IMR-90 (cell line): ENCODE results near the gene PSAP. TPM values are rescaled to one million over a fixed set of nuclear protein-coding genes. Genes with fewer than 3 reads are reported as not detected.

Experiments
- ATAC-seq: fragments of 200-7000 bp; cut with Tn5 transposase; 2 replicates; pipeline ENCODE4 v1.9.1; 2020; ENCODE audit warnings: low read depth, mild to moderate bottlenecking, moderate library complexity
- BruUV-seq: library from RNA; stranded (reverse); fragments of 400-500 nt; replicated peaks from 2 replicates; lab custom pipeline; 2021; lab: Mats Ljungman, UMichigan
- CTCF ChIA-PET: fragments of 300-600 bp; formaldehyde crosslinking; extraction: SDS; loops from one replicate; lab custom pipeline; 2021; ENCODE audit warnings: antibody characterized with exemption; lab: Yijun Ruan, JAX
- POLR2A ChIA-PET: fragments of 300-600 bp; sonication (Branson Sonifier 250); formaldehyde crosslinking; loops from one replicate; lab custom pipeline; 2022; ENCODE audit warnings: antibody characterized with exemption; ENCODE audit not compliant: unreplicated experiment; lab: Charles Lee
- DNase-seq: peaks from one replicate; pipeline ENCODE4 v3.0.0; 2013
- H2AFZ ChIP-seq: replicated peaks from 2 replicates; pipeline ENCODE3; 2013; ENCODE audit warnings: low read length, mild to moderate bottlenecking; ENCODE audit not compliant: poor library complexity
- H2AK5ac ChIP-seq: 2 replicates; pipeline ENCODE4 v1.6.1; 2013; ENCODE audit warnings: low read depth, low read length, inconsistent platforms
- H2AK9ac ChIP-seq: replicated peaks from 2 replicates; pipeline ENCODE3; 2013; ENCODE audit warnings: mild to moderate bottlenecking, low read depth, low read length, moderate library complexity; ENCODE audit not compliant: poor library complexity
- H2BK120ac ChIP-seq: 2 replicates; pipeline ENCODE4 v1.6.1; 2013; ENCODE audit warnings: low read depth, low read length, inconsistent platforms
- H2BK15ac ChIP-seq: 3 replicates; pipeline ENCODE4 v1.6.1; 2013; ENCODE audit warnings: low read depth, low read length, inconsistent platforms
- H2BK20ac ChIP-seq: 2 replicates; pipeline ENCODE4 v1.6.1; 2013; ENCODE audit warnings: low read depth, mild to moderate bottlenecking, inconsistent platforms, low read length, moderate library complexity
- H2BK5ac ChIP-seq: 2 replicates; pipeline ENCODE4 v1.6.1; 2013; ENCODE audit warnings: mild to moderate bottlenecking, low read depth, low read length, inconsistent platforms; ENCODE audit not compliant: poor library complexity, severe bottlenecking
- H3K14ac ChIP-seq: replicated peaks from 2 replicates; pipeline ENCODE4 v1.6.1; 2013; ENCODE audit warnings: low read depth, low read length, inconsistent platforms
- H3K18ac ChIP-seq: 2 replicates; pipeline ENCODE4 v1.6.1; 2013; ENCODE audit warnings: low read depth, low read length, control low read depth
- H3K23ac ChIP-seq: 2 replicates; pipeline ENCODE4 v1.6.1; 2013; ENCODE audit warnings: low read depth, low read length, inconsistent platforms
- H3K27ac ChIP-seq: 2 replicates; pipeline ENCODE4 v1.5.1; 2013; ENCODE audit warnings: mild to moderate bottlenecking, control low read depth, low read length; ENCODE audit not compliant: insufficient read depth
- H3K27me3 ChIP-seq: 2 replicates; pipeline ENCODE4 v1.6.1; 2013; ENCODE audit warnings: low read length; ENCODE audit not compliant: control insufficient read depth, insufficient read depth
- H3K36me3 ChIP-seq: 2 replicates; pipeline ENCODE4 v1.6.1; 2013; ENCODE audit warnings: low read length, mixed read lengths; ENCODE audit not compliant: control insufficient read depth, insufficient read depth
- H3K4ac ChIP-seq: 2 replicates; pipeline ENCODE4 v1.6.1; 2013; ENCODE audit warnings: low read depth, low read length, inconsistent platforms
- H3K4me1 ChIP-seq: 2 replicates; pipeline ENCODE4 v1.6.1; 2013; ENCODE audit warnings: low read length, mixed read lengths; ENCODE audit not compliant: control insufficient read depth, insufficient read depth
- H3K4me2 ChIP-seq: 2 replicates; pipeline ENCODE4 v1.6.1; 2013; ENCODE audit warnings: low read depth, mild to moderate bottlenecking, control low read depth, low read length, moderate library complexity
- H3K4me3 ChIP-seq: 2 replicates; pipeline ENCODE4 v1.5.1; 2013; ENCODE audit warnings: low read depth, mild to moderate bottlenecking, control low read depth, low read length, moderate library complexity; ENCODE audit not compliant: insufficient read depth
- H3K56ac ChIP-seq: 2 replicates; pipeline ENCODE4 v1.6.1; 2013; ENCODE audit warnings: low read length, inconsistent platforms; ENCODE audit not compliant: insufficient read depth; ENCODE audit errors: extremely low read depth
- H3K79me1 ChIP-seq, 2 experiments: 2 replicates each; pipeline ENCODE4 v1.6.1; 2013; ENCODE audit warnings: low read length in 2 of 2, inconsistent platforms in 1 of 2, low read depth in 1 of 2
- H3K9ac ChIP-seq: 2 replicates; pipeline ENCODE4 v1.6.1; 2013; ENCODE audit warnings: low read depth, low read length, control low read depth
- H3K9me1 ChIP-seq: 2 replicates; pipeline ENCODE4 v1.6.1; 2013; ENCODE audit warnings: low read length, inconsistent platforms; ENCODE audit not compliant: insufficient read depth
- H3K9me3 ChIP-seq: 2 replicates; pipeline ENCODE4 v1.6.1; 2013; ENCODE audit warnings: low read length; ENCODE audit not compliant: control insufficient read depth, insufficient read depth
- H4K20me1 ChIP-seq: 2 replicates; pipeline ENCODE4 v1.6.1; 2013; ENCODE audit warnings: low read length, inconsistent platforms; ENCODE audit not compliant: insufficient read depth
- H4K5ac ChIP-seq: 2 replicates; pipeline ENCODE4 v1.6.1; 2013; ENCODE audit warnings: mild to moderate bottlenecking, low read depth, low read length, control low read depth
- H4K8ac ChIP-seq, 2 experiments: 2 replicates each; pipeline ENCODE4 v1.6.1; 2013; ENCODE audit warnings: low read depth in 2 of 2, low read length in 2 of 2, control low read depth in 1 of 2, inconsistent platforms in 1 of 2
- H4K91ac ChIP-seq: 2 replicates; pipeline ENCODE4 v1.6.1; 2013; ENCODE audit warnings: low read depth, low read length, inconsistent platforms; ENCODE audit not compliant: insufficient read depth
- MXI1 ChIP-seq: IDR thresholded peaks from 2 replicates; pipeline ENCODE4 v1.6.1; 2012; ENCODE audit warnings: low read depth, mild to moderate bottlenecking, low read length, moderate library complexity, borderline replicate concordance
- POLR2A ChIP-seq: IDR thresholded peaks from 2 replicates; pipeline ENCODE4 v1.6.1; 2012; ENCODE audit warnings: mild to moderate bottlenecking, low read depth, low read length
- RCOR1 ChIP-seq: IDR thresholded peaks from 2 replicates; pipeline ENCODE4 v1.6.1; 2012; ENCODE audit warnings: mild to moderate bottlenecking, low read length, improper control_type of control experiment; ENCODE audit not compliant: insufficient replicate concordance
- WGBS, 2 experiments: methylation state at CpG; one replicate each; pipeline versions ENCODE4 v1.1.5 to v1.1.7; 2013; ENCODE audit warnings: missing lambda C conversion rate in 2 of 2; ENCODE audit not compliant: insufficient read length in 1 of 2; ENCODE audit errors: extremely low coverage in 2 of 2; 5-methylcytosine and 5-hydroxymethylcytosine counted together
- dilution Hi-C: fragments of 300-500 bp; cut with HindIII; formaldehyde crosslinking; loops from one replicate; pipeline ENCODE4 v1.14.3; 2018; ENCODE audit warnings: low sequenced_read_pairs; ENCODE audit not compliant: unreplicated experiment
- in situ Hi-C: fragments of 300-500 bp; cut with MboI; formaldehyde crosslinking; loops from 3 replicates; pipeline ENCODE4 v1.14.3; 2019; ENCODE audit warnings: low sequenced_read_pairs, inconsistent platforms, mixed read lengths
- intact Hi-C: fragments of 100-400 bp; cut with micrococcal nuclease; formaldehyde crosslinking; loops from 2 replicates; pipeline ENCODE4 v1.10.0; 2022
- polyA plus RNA-seq, 3 experiments: library from polyadenylated mRNA; depleted of rRNA; stranded (reverse); fragments of >200 nt; gene quantifications; 2 replicates each; pipeline ENCODE4 v1.2.3, GENCODE V29; 2012; ENCODE audit warnings: low replicate concordance in 1 of 3
- total RNA-seq: library from RNA; depleted of rRNA; stranded (reverse); fragments of >200 nt; gene quantifications from 2 replicates; pipeline ENCODE4 v1.2.3, GENCODE V29; 2012
- TF ChIP-seq, protein P1 (sequence below): fragments of 150-350 bp; IDR thresholded peaks from 2 replicates; pipeline ENCODE4 v1.6.1; 2016; ENCODE audit warnings: low read depth, mild to moderate bottlenecking, low read length, moderate library complexity, borderline replicate concordance
- TF ChIP-seq, protein P2 (sequence below): fragments of 150-350 bp; IDR thresholded peaks from 2 replicates; pipeline ENCODE4 v1.6.1; 2017; ENCODE audit warnings: mild to moderate bottlenecking, antibody characterized with exemption, low read length, low read depth

The PSAP gene
- total and polyA plus RNA-seq, 2 of the 4 experiments (the other 2 are of a cell fraction): 216 to 876 TPM

DNA sequence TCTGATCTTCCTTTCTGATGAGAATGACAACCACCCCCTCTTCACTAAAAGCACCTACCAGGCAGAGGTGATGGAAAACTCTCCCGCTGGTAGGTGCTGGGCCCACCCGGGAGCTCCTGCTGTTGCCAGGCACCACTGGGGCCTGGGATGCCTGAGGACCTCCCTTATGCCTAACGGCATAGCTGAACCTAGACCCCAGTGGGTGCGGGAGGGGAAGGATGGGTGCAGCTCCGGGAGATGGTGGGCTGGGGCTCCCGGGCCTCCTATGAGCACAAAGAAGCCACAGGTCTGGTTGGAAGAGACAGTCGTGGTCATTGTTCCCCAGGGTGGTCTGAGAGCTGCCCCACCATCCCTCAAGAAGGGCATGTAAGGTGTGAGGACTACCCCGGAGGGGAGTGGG is 62.1 kb downstream of the PSAP start:
- H3K27ac ChIP-seq: no peak overlapping the region
- H3K23ac ChIP-seq: no peak overlapping the region
- no peaks in the 10 kb centered on the region for H3K9me1 ChIP-seq
- H3K9ac ChIP-seq: no peak overlapping the region
- intact Hi-C loops: no loop called here
- no peak overlapping the region for H4K5ac ChIP-seq
- ATAC-seq: no peak
- WGBS, 2 experiments: no CpG with 5 or more reads among the region's 8 CpGs
- no peak overlapping the region for H2BK15ac ChIP-seq
- H3K36me3 ChIP-seq: no peaks in the 10 kb centered on the region
- peaks cover 39% of the 10 kb centered on the region for H3K27me3 ChIP-seq
- in situ Hi-C loops: no loop called here
- no peak overlapping the region for H2AK5ac ChIP-seq
- DNase-seq: no peak
- H3K4ac ChIP-seq: no peak overlapping the region
- no peak overlapping the region for H2BK120ac ChIP-seq
- POLR2A ChIA-PET: no interaction called here
- H3K14ac ChIP-seq: no peak overlapping the region
- dilution Hi-C loops: no loop called here
- H3K18ac ChIP-seq: no peak overlapping the region
- H3K4me3 ChIP-seq: no peak overlapping the region
- TF ChIP-seq, protein P1, sequence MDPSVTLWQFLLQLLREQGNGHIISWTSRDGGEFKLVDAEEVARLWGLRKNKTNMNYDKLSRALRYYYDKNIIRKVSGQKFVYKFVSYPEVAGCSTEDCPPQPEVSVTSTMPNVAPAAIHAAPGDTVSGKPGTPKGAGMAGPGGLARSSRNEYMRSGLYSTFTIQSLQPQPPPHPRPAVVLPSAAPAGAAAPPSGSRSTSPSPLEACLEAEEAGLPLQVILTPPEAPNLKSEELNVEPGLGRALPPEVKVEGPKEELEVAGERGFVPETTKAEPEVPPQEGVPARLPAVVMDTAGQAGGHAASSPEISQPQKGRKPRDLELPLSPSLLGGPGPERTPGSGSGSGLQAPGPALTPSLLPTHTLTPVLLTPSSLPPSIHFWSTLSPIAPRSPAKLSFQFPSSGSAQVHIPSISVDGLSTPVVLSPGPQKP: no peak
- TF ChIP-seq RCOR1 (no peak), POLR2A (no peak), MXI1 (no peak)
- TF ChIP-seq, protein P2, sequence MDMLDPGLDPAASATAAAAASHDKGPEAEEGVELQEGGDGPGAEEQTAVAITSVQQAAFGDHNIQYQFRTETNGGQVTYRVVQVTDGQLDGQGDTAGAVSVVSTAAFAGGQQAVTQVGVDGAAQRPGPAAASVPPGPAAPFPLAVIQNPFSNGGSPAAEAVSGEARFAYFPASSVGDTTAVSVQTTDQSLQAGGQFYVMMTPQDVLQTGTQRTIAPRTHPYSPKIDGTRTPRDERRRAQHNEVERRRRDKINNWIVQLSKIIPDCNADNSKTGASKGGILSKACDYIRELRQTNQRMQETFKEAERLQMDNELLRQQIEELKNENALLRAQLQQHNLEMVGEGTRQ: no peak
- no peaks in the 10 kb centered on the region for H3K79me1 ChIP-seq
- no peak overlapping the region for H3K4me2 ChIP-seq
- H2BK5ac ChIP-seq: no peak overlapping the region
- no peak overlapping the region for H3K56ac ChIP-seq
- BruUV-seq: no TSS peak
- no peak overlapping the region for H4K8ac ChIP-seq
- no peak overlapping the region for H2AFZ ChIP-seq
- H3K9me3 ChIP-seq: no peaks in the 10 kb centered on the region
- no peak overlapping the region for H4K91ac ChIP-seq
- H2AK9ac ChIP-seq: peak overlapping the region; percentile 55
- CTCF ChIA-PET: no interaction called here
- no peak overlapping the region for H2BK20ac ChIP-seq
- no peaks in the 10 kb centered on the region for H4K20me1 ChIP-seq
- no peaks in the 10 kb centered on the region for H3K4me1 ChIP-seq
